Measurements from ENCODE around the gene B3GNT7.

GRCh38 chr2:231370749-231371429 lies 24.6 kb upstream of the B3GNT7 start:
- TF ChIP-seq EZH2 (IDR thresholded peaks at IDR 0.05), result no peak
- TF ChIP-seq CTCF (IDR thresholded peaks at IDR 0.05), result no peak

Data from neural progenitor cell (in vitro differentiated cells).